Neural progenitor cell (in vitro differentiated cells): ENCODE results near the gene MRTO4.

ENCODE experiments used
- CTCF ChIP-seq: fragments of 200-600 bp; sonication (generic); IDR thresholded peaks from 2 replicates; pipeline ENCODE4 v1.5.1; 2017; ENCODE audit warnings: antibody characterized with exemption, mild to moderate bottlenecking
- EZH2 ChIP-seq: fragments of 200-600 bp; sonication (generic); IDR thresholded peaks from 2 replicates; pipeline ENCODE4 v1.6.1; 2017; ENCODE audit warnings: antibody characterized with exemption, mild to moderate bottlenecking, moderate library complexity
- EZH2phosphoT487 ChIP-seq: fragments of 200-600 bp; sonication (generic); IDR thresholded peaks from 2 replicates; pipeline ENCODE4 v1.6.1; 2017; ENCODE audit warnings: antibody characterized with exemption

GRCh38 chr1:19203440-19203839 lies 48.2 kb upstream of the MRTO4 start:
- TF ChIP-seq CTCF (no peak), EZH2 (no peak), EZH2phosphoT487 (no peak)
